ENCODE data around the gene PIK3CG. TPM values are rescaled to one million over a fixed set of nuclear protein-coding genes. Genes with fewer than 3 reads are reported as not detected.

PIK3CG gene
- total RNA-seq, 1 donor from 2014 or later, result 0.82 TPM

GRCh38 chr7:106901828-106902441 lies 36.9 kb downstream of the PIK3CG start:
- Histone ChIP-seq H3K79me2 (ENCODE audit: insufficient read depth, low read length) (no peaks in the 10 kb centered on the region), H3K9me3 (ENCODE audit: insufficient read depth, low read depth, low read length) (no peaks in the 10 kb centered on the region), H3K27me3 (ENCODE audit: insufficient read depth, low read length) (no peaks in the 10 kb centered on the region), H3K27ac (ENCODE audit: low read depth, low read length) (no peak overlapping the region), H3K4me2 (ENCODE audit: low read length) (no peak overlapping the region), H2AFZ (ENCODE audit: low read depth, low read length) (no peak overlapping the region), H4K20me1 (ENCODE audit: insufficient read depth, low read length) (no peaks in the 10 kb centered on the region), H3K4me3 (ENCODE audit: insufficient read depth, low read depth, low read length) (no peak overlapping the region), H3K36me3 (ENCODE audit: insufficient read depth, low read length) (no peaks in the 10 kb centered on the region), H3K4me1 (ENCODE audit: insufficient read depth, low read length) (no peaks in the 10 kb centered on the region), H3K9ac (ENCODE audit: low read length) (no peak overlapping the region)
- Mint-ChIP-seq H3K27me3 (ENCODE audit: low read depth, unreplicated experiment) (peaks cover 3% of the 10 kb centered on the region), H3K36me3 (ENCODE audit: low read depth, unreplicated experiment) (no peaks in the 10 kb centered on the region), H3K27ac (ENCODE audit: unreplicated experiment) (no peak overlapping the region), H3K9me3 (ENCODE audit: unreplicated experiment) (peaks cover 3% of the 10 kb centered on the region), H3K4me1 (ENCODE audit: low read depth, unreplicated experiment) (peaks cover 4% of the 10 kb centered on the region), H3K4me3 (ENCODE audit: unreplicated experiment) (no peak overlapping the region)
- DNase-seq (ENCODE audit: low read depth) (no peak), FAIRE-seq (no peak)
- TF ChIP-seq, protein P1, sequence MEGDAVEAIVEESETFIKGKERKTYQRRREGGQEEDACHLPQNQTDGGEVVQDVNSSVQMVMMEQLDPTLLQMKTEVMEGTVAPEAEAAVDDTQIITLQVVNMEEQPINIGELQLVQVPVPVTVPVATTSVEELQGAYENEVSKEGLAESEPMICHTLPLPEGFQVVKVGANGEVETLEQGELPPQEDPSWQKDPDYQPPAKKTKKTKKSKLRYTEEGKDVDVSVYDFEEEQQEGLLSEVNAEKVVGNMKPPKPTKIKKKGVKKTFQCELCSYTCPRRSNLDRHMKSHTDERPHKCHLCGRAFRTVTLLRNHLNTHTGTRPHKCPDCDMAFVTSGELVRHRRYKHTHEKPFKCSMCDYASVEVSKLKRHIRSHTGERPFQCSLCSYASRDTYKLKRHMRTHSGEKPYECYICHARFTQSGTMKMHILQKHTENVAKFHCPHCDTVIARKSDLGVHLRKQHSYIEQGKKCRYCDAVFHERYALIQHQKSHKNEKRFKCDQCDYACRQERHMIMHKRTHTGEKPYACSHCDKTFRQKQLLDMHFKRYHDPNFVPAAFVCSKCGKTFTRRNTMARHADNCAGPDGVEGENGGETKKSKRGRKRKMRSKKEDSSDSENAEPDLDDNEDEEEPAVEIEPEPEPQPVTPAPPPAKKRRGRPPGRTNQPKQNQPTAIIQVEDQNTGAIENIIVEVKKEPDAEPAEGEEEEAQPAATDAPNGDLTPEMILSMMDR (IDR thresholded peaks at IDR 0.05; ENCODE audit: insufficient read depth, low read depth, low read length), result no peak
- TF ChIP-seq EZH2 (IDR thresholded peaks at IDR 0.05; ENCODE audit: insufficient read depth, low read length), result no peak

- H3K9me3 ChIP-seq (ENCODE audit: insufficient read depth, low read depth, low read length), result no peaks in the 10 kb centered on the region
- H3K9ac ChIP-seq (ENCODE audit: low read length), result no peak overlapping the region
- H3K4me1 Mint-ChIP-seq (ENCODE audit: low read depth, unreplicated experiment), result peaks cover 2% of the 10 kb centered on the region
- no peak overlapping the region for H3K4me2 ChIP-seq (ENCODE audit: low read length)
- H3K4me3 ChIP-seq (ENCODE audit: insufficient read depth, low read depth, low read length), result no peak overlapping the region
- H3K27ac Mint-ChIP-seq (ENCODE audit: unreplicated experiment), result no peak overlapping the region
- TF ChIP-seq, protein P1 (IDR thresholded peaks at IDR 0.05; ENCODE audit: insufficient read depth, low read depth, low read length), result no peak
- no peak for TF ChIP-seq EZH2 (IDR thresholded peaks at IDR 0.05; ENCODE audit: insufficient read depth, low read length)
- H3K27me3 Mint-ChIP-seq (ENCODE audit: low read depth, unreplicated experiment), result peaks cover 3% of the 10 kb centered on the region
- no peaks in the 10 kb centered on the region for H3K4me1 ChIP-seq (ENCODE audit: insufficient read depth, low read length)
- no peak overlapping the region for H3K27ac ChIP-seq (ENCODE audit: low read depth, low read length)
- no peak overlapping the region for H2AFZ ChIP-seq (ENCODE audit: low read depth, low read length)
- DNase-seq (ENCODE audit: low read depth), result no peak
- no peaks in the 10 kb centered on the region for H4K20me1 ChIP-seq (ENCODE audit: insufficient read depth, low read length)
- H3K27me3 ChIP-seq (ENCODE audit: insufficient read depth, low read length), result no peaks in the 10 kb centered on the region
- no peaks in the 10 kb centered on the region for H3K36me3 Mint-ChIP-seq (ENCODE audit: low read depth, unreplicated experiment)
- H3K79me2 ChIP-seq (ENCODE audit: insufficient read depth, low read length), result no peaks in the 10 kb centered on the region
- H3K36me3 ChIP-seq (ENCODE audit: insufficient read depth, low read length), result no peaks in the 10 kb centered on the region
- no peak for FAIRE-seq
- H3K4me3 Mint-ChIP-seq (ENCODE audit: unreplicated experiment), result no peak overlapping the region
- no peaks in the 10 kb centered on the region for H3K9me3 Mint-ChIP-seq (ENCODE audit: unreplicated experiment)
Observed at GRCh38 chr7:106905734-106906133, 40.7 kb downstream of the PIK3CG start.

DNA sequence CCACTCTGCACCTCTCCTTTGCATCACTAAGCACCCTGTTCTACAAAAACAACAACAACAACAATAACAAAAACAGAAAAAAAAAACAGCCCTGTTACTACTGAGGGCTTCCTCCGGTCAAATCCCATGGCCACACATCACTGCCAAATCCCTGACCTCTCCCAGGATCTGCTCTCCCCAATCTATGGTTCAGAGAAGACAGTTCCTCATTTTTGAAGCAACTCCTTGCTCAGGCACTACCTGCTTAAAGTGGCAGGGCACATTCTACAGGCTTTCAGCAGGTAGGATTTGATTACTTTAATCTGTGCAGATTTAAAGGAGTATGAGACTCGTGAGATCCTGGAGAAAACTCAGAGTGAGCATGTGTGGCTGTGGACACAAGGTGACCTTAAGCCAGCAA lies 46.9 kb downstream of the PIK3CG start:
- no peak overlapping the region for H3K4me2 ChIP-seq (ENCODE audit: low read length)
- no peaks in the 10 kb centered on the region for H3K9me3 ChIP-seq (ENCODE audit: insufficient read depth, low read depth, low read length)
- Mint-ChIP-seq H3K27ac (ENCODE audit: unreplicated experiment) (no peak overlapping the region), H3K27me3 (ENCODE audit: low read depth, unreplicated experiment) (peaks cover 7% of the 10 kb centered on the region), H3K9me3 (ENCODE audit: unreplicated experiment) (no peaks in the 10 kb centered on the region), H3K4me1 (ENCODE audit: low read depth, unreplicated experiment) (no peaks in the 10 kb centered on the region), H3K36me3 (ENCODE audit: low read depth, unreplicated experiment) (no peaks in the 10 kb centered on the region), H3K4me3 (ENCODE audit: unreplicated experiment) (no peak overlapping the region)
- TF ChIP-seq, protein P1 (IDR thresholded peaks at IDR 0.05; ENCODE audit: insufficient read depth, low read depth, low read length), result no peak
- TF ChIP-seq EZH2 (IDR thresholded peaks at IDR 0.05; ENCODE audit: insufficient read depth, low read length), result no peak
- H3K4me3 ChIP-seq (ENCODE audit: insufficient read depth, low read depth, low read length), result no peak overlapping the region
- H3K79me2 ChIP-seq (ENCODE audit: insufficient read depth, low read length), result no peaks in the 10 kb centered on the region
- H3K9ac ChIP-seq (ENCODE audit: low read length), result no peak overlapping the region
- H4K20me1 ChIP-seq (ENCODE audit: insufficient read depth, low read length), result no peaks in the 10 kb centered on the region
- H3K4me1 ChIP-seq (ENCODE audit: insufficient read depth, low read length), result no peaks in the 10 kb centered on the region
- no peak for FAIRE-seq
- no peaks in the 10 kb centered on the region for H3K27me3 ChIP-seq (ENCODE audit: insufficient read depth, low read length)
- no peak overlapping the region for H2AFZ ChIP-seq (ENCODE audit: low read depth, low read length)
- DNase-seq (ENCODE audit: low read depth), result no peak
- no peak overlapping the region for H3K27ac ChIP-seq (ENCODE audit: low read depth, low read length)
- H3K36me3 ChIP-seq (ENCODE audit: insufficient read depth, low read length), result no peaks in the 10 kb centered on the region
